EL (cell line): ENCODE results near the gene FSTL4.

ENCODE experiments used
- DNase-seq: peaks from one replicate; pipeline ENCODE4 v3.0.0-alpha.2; 2016

FSTL4 gene

DNA sequence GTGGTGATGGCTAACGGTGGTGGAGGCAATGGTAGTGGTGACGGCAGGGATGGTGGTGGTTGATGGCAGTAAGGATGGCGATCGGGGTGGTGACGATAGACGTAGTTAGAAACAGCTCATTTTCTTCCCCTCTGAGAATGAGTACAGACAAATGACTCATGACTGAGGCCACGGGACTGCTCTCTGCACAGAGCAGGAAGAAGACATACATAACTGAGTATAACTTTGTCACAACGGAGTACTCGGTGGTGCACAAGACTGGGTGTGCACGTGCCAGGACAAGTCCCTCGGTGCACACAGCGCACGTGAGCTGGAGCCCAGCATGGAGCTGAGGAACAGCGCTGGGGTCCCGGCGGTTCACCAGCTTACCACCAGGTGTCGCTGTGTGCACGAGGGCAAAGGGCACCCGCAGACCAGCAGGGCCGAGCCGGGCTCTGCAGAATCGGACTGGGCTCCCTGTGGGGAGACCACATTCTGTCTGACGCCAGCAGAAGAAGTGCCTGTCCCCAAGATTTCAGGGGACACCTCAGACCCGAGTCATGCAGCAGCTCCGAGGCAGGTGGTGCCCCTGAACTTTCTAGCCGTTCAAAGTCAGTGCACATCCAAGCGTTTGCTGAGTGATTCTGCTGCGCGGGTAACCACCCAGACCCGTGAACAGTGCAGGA is 188.6 kb downstream of the FSTL4 start:
- peak; percentile 38 for DNase-seq

DNA sequence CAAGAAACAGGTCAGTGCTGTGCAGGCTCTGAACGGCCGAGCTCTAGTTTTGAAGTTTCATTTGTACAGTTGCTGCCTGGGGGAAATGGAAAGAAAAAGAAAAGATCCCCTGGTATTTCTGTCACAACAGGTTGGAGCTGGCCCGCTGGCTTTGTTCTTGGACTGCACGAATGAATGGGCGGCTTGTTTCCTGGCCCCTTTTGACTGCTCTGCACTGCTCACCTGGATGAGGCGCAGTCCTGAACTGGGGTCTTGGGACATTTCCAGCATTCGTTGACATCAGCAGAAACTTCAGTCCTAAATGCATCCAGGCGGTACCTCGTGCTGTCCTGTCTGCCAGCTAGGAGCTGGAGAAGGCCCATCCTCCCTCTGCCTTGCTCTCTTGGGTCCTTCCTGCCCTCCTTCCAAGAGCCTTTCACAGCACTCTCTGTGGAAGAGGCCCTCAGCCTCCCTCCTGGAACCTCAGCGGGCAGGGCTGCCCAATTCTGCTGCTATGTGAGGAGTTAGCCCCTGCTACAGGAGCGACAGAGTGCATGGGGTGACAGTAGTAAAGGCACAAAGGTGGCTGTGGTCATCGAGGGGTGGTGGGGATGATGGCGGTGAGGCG is 189.2 kb downstream of the FSTL4 start:
- no peak for DNase-seq

DNA sequence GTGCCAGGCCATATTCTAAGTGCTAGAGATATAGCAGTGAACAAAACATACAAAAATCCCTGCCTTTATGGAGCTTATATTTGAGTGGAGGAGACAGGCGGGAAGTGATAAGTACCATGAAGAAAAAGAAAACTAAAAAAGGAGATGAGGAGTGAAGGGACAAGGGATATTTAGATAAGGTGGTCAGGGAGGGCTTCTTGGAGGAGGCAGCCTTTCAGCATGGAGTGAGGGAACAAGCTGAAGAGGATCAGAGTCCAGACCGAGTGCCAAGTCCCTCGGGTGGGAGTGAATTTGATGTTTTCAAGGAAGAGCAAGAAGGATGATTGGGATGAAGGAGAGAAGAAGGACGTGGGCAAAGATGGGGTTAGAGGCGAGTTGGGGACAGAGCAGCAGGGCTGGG is 190.5 kb downstream of the FSTL4 start:
- DNase-seq, result no peak

DNA sequence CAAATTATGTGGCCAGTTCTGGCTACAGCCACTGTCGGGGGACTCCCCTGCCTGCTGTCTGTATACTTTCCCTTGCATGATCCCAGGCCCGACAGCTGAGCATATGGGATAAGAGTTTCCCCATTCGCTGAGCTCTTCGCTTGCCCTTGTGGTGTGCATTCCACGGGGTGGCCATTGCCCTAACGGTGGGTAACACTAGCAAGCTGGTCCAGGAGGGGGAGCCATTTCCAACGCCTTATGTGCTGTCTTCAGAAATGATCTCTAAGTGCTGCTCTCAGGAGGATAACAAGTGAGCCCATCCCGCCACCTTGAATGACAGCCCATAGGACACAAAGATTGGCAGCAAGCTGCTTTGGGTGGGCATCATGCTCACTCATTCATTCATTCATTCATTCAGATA is 190.9 kb downstream of the FSTL4 start:
- DNase-seq, result peak; percentile 18

DNA sequence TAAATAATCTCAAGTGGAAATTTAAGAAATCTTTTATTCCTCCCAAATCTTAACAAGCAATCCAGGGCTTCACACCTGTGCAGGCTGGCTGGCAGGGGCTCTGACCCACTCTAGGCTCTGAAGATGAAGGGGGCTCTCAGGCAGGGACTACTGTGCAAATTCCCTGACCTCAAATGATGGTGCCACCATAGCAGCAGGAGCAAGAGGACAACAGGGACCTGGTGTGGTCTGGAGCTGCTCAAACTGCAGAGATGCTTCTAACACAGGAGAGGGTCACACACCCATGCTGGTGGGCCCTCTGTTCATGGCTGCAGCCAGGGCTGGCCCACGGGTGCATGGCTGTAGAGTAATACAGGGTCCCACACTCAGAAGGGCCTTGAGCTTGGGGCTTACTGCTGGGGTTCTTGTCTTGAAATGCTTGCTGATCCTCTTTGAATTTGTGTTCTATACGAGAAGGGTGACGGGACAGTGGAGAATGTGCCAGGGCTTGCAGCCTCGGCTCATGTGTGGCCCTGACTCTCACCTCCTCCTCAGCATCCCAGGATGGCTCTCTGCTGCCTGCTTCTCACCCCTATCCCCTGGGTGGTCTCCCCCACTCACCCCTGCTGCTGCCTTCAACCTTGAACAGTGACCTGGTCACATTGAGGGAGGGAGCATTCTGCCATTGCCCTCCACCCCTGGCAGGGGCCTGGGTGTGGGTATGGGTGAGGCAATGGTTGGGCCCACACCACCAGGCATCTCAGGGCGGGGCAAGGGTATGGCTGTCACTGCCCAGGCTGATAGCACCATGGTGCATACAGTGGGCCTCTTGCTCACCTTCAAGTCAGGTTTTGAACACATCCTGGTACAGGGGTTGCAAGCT is 191.7 kb downstream of the FSTL4 start:
- no peak for DNase-seq

DNA sequence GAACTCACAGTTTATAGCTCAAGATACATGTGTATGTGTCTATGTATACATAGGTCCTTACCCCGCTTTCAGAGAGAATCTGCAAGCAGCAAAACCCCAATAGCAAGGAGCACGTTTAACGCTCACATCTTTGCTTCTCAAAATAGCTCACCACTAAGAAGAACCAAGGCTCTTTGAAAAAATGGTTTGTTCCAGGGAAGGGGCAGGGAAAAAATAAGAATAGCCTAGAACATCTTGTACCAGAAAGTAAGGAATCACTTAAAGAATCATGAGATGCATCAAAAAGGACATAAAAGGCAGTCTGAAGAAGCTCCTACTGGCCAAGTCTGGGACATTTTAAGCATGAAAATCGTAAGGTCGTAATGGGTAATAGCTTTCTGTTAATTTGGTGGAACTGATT is 196.4 kb downstream of the FSTL4 start:
- DNase-seq, result no peak

DNA sequence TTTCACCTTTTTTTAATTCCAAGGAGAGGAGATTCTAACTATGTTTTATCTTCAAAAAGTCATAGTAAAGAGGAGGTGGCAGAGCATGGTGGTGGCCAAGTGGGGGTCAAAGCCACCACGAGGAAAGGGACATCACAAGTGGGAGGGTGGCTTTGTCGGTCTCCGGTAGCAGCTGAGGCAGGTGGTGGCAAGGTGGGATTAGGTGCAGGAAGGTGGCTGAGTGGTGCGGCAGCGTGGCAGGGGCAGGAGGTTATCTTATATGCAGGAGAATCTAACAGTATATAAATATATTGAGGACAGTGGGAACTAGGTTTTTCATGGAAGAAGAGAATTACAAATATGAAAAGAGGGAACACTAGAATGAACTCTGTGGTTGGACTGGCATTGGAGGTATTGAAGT is 196.8 kb downstream of the FSTL4 start:
- no peak for DNase-seq

DNA sequence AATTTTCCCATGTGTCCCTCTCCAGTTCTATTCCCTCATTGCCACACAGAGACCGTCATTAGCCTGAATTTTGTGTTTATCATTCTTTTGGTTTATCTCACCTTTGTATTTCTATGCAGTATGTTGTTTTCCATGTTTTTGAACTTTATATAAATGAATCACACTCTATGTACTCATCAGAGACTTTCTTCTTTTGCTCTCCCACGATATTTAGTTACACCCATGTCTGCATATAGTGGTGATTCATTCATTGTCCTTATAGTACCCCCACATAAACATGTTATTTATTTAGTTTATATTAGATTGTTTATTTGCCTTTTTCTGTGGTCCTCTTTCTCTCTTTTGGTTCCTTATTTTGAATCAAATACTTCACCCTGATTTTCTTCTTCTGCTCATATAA is 199.7 kb downstream of the FSTL4 start:
- DNase-seq, result no peak

DNA sequence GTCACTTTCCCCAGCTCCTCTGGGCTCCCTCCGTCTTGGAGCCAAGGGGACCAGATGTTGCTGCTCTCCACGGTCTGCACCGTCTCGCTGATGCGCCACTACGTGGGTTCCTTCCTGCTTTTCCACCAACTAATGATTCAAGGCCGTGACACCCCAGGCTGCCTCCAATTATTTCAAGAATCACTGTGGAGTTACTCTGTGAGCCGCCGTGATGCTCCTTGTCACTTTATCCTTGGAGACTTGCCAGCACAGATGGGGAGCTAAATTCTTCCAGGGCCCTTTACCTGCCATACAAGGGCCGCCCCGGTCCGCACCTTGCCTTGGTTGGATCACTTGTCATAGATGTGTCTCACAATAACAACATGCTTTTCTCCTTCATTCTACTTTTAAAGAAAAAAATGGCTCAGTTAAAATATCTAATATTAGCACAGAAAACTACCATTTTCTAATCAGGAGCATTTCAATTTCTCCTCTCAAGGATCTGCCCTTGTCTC is 202.0 kb downstream of the FSTL4 start:
- no peak for DNase-seq

DNA sequence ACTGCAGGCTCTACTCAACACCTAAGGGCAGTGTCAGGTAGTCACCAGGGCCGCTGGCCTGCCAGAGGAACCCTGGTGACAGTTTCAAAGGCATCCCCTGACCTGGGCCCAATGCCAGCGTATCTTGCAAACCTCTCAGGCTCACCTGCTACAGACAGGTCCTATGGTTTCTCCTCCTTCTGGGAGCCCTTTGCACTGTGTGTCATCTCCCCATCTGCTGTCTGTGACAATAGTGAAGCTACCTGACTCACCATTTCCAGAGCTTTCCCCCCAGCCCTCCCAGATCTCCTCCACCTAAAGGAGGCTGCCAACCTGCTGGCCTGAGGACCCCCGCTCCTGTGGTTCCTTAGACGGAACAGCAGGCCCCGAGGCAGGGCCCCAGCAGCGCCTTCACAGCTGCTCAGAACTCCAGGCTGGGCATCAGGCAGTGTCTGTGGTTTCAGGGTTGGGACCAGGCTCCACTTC is 203.1 kb downstream of the FSTL4 start:
- no peak for DNase-seq

DNA sequence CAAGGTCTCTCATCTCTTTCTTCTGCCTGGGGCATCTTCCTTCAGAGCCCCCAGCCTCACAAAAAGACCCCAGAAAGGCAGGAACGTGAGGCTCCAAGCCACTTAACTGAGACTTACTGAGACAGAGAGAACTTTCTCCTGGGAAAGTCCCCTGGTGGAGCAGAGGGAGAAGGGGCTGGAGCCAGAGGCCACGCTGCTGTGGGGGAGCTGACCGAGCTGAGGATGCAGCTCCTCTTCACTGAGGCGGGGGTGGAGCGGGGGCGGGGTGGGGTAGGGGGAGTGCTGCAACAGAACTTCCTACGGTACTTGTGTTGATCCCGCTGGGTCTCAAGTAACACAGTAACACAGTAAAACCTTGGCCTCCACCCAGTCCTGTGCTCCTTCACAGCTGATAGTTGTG is 204.0 kb downstream of the FSTL4 start:
- DNase-seq, result no peak

DNA sequence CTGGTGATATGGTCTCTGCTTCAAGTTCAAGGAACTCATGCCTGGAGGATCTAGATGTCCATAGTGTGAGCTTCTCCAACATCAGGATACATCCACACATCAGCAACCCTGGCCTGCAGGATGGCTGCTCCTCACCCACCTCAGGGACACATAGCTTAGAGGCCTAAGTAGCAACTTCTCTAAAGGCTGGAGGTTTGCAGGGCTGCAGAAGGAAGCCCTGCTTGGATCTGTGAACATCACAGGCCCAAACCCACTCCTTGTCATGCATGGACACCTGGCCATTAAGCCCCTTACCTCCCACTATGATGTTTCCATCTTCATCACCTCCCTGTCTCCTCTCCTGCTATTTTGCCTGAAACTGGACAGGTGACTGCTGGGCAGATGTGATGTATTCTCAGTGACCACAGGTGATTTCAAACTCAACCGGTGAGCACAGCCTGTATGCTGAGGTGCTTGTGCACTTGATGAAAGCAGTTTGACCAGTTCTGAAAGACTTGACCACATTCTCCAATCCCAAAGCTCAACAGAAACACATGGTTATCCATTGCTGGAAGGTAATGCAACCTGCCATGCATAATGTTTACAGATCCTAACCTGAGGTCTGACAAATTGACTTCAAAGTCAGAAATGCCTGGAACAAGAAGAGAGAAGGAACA is 205.2 kb downstream of the FSTL4 start:
- DNase-seq, result no peak

DNA sequence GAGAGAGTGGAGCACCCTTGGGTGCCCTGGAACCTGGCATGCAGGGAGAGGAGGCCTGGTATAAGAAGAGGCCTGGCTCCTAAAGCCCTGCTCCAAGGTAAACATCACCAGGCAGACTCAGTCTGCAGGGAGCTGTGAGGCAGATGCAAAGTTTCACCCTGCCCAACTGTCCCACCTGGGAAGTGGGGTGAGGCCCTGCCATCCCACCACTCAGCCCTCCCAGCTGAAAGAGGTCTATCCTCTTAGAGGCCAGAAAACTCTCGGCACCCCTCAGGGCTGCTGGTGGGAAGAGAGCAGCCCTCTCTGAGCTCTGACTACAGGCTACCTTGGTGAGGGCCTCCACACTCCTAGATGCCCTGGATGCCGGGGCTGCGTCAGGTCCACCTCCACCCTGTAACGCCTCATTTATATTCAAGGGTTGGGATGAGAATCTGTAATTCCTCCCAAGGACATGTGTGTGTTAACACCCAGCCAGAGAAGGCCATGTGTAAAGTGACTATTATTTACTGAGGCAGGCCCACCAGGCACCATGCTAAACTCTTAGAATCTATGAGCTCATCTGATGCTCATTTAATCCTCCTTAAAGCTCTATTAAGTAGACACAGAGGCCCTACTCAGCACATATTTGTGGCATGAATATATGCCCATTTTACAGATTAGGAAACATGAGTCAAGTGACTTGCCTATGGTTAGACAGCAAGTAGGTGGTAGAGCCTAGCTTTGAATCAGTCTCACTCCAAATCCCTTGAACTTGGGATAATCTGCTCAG is 205.9 kb downstream of the FSTL4 start:
- no peak for DNase-seq

DNA sequence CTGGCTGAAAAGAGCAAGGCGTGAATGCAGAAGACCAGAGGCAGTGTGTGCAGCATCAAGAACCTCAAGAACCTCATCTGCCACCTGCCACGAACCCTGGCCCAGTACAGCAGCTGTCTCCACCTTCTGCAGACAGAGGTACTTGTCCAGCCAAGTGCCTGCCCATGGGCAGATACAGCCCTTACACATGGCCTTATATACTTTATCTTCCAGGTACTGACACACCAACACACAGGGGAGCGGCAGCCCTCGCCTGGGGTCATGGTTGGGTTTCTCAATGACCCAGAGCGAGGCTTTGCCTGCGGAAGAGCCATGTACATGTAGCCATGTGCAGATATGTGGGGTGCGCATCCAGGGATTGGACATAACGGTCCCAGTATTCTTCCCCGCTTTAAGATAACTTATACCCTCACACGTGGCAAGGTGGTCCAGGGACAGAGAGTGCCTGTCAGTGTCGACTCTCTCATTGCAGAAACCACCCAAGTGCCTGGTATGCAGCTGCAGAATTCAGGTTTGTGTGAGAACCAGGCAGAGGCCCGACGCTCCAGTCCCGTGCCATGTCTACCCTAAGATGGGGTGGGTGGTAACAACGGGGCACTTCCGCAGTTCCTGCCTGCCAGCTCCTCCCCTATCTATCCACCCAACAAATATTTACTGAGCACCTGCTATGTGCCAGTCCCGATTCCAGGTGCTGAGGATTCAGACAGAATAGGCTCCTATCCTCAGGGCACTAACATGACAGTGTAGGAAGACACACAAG is 206.9 kb downstream of the FSTL4 start:
- DNase-seq, result no peak

DNA sequence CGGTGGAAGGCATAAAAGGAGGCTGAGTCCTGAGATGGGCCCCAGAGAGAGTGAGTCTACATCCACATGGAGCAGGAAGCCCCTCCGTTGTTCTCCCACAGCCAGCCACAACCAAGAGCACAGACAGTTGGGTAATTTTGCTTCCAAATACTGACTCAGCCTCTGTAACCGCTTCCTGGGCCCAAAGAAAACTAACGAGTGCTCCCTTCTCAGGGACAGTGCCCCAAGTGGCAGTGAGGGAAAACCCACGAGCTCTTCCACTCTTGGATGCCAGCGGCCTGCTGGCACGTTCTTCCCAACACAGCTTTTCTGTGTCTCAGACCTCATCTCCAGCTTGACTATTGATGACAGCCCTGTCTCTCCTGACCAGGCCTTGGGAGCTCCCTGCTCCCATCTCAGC is 207.6 kb downstream of the FSTL4 start:
- peak; percentile 37 for DNase-seq

DNA sequence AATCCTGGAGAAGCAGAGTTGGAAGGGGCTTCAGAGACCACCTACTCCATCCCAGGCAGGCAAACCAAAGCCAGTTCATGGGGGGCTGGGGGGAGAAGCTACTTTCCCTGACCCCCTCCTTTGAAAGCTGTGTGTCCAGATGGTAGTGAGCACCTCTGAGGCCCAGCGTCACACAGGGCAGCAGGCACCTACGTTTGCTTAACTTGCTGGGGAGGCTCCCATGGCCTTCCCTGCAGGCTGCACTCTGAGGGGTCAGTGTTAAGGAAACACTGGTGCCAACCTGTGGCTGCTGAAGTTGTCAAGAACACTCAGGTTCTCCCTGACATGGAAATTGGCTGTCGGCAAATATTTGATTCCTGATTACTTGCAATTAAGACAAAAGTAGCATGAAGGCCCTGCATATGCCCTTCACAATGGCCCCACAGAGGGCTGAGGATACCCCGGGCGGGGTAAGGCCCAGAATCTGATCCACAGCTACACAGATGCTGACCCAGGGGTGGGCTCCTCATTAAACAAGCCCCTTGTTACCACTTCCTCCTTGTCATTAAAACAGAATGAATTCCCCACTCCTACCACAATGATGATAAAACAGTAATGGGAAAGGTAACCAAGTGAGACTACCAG is 208.5 kb downstream of the FSTL4 start:
- DNase-seq, result no peak

DNA sequence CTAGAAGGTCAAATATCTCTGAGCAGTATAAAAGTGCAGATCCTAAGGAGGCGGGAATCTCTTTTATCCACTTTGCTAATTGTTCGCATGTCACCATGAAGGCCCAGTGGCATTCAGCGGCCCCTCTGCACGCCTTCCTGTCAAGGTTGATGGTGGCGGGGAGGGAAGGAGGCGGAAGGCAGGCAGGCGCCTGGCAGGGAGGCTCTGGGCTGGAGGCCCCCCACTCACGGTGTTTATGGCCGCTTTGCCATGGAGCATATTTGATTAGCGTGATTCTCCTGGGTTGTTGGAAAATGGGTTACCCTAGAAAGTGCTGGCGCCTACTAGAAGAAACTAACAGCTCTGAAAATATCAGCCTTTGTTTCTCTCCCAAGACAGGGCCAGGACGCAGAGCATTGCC is 209.6 kb downstream of the FSTL4 start:
- no peak for DNase-seq

DNA sequence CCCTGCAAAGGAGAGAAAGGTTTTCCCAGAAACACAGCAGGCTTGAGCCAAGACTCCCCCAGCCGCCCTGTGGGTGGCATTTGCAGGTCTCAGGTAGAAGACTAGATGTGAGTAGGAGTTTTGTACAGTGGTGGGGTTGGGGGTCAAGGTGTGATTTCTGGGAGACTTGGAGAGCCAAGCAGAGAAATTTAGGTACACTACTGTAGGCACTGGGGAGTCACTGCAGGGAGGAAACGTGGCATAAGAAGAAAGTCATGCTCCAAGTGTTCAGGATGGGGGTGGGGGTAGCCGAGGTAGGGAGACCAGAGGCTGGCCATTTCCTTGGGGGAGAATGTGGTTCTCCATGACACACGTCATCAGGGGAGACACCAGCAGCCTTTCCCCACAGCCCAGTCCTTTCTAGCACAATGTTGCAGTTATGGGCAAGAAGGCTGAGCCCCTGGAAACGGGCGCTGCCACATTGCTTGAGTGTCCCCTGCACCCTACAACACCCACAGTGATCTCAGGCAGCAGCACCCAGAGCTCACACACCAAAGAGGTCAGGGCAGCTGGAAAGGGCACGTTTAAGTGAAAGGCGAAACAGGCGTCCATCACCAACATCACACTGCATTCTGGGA is 210.5 kb downstream of the FSTL4 start:
- no peak for DNase-seq

DNA sequence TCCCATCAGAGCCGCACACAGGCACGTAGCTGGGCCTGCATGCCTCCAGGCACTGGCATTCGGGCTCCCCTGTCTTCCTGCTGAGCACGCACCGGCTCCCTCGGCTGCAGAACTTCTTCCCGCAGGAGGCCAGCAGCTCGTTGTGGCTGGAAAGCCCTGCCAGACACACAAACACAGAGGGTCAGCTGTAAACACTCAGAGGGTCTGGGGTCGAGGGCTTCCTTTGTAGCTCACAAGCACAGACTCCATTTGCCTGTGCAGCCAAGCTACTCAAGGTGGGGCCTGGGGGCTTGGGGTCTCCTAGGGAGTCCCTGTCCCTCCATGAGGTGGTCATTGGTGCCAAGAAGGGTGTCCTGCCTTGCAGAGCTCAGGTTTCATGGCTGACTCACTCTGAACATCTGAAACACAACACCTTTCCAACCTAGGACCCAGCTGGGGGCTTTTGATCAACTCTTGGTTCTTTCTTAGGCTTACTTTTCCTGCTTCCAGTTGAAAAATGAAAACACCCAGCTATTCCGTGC is 211.4 kb downstream of the FSTL4 start:
- no peak for DNase-seq

DNA sequence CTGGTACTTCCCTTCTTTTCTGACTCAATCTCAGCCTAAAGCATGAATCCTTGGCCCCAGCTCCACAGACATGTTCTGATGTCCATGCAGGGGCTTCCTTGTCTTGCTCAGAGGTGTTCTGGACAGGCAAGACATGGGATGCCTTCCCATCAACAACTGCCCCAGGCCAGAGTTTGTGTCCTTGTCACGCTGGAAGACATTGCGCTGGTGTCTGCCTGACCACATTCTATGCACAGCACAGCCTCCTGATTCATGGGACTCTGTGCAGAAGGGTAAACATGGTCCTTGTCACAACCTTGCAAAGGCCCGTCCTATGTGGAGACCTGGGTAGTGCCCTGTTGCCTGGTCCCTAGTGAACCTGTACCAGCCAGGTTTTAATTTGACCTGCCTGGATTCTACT is 212.2 kb downstream of the FSTL4 start:
- no peak for DNase-seq
